G401.6 (cell line): ENCODE data around the gene GPBP1L1.
A peak's percentile ranks its signal among the peaks of the same experiment; 100 is the strongest.
"Not testable (repeated sequence)": the region's sequence is repeated elsewhere in the genome, so short reads cannot be mapped to it uniquely, and the experiment has no call there.

ENCODE experiments used
- FAIRE-seq: peaks from 2 replicates; lab custom pipeline; 2012; peaks lifted over from hg19 to GRCh38; lab: Jason Lieb, UNC

The GPBP1L1 gene, protein sequence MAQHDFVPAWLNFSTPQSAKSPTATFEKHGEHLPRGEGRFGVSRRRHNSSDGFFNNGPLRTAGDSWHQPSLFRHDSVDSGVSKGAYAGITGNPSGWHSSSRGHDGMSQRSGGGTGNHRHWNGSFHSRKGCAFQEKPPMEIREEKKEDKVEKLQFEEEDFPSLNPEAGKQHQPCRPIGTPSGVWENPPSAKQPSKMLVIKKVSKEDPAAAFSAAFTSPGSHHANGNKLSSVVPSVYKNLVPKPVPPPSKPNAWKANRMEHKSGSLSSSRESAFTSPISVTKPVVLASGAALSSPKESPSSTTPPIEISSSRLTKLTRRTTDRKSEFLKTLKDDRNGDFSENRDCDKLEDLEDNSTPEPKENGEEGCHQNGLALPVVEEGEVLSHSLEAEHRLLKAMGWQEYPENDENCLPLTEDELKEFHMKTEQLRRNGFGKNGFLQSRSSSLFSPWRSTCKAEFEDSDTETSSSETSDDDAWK

GRCh38 chr1:45686288-45687013, at the start of gene GPBP1L1:
Gene GPBP1L1, minus strand, starts transcription at chr1:45686533. Its CDS starts 27,446 bp downstream, at chr1:45659087.
- FAIRE-seq = peak; percentile 79

- no peak for FAIRE-seq
These were observed 44.5 kb upstream of the GPBP1L1 start for GRCh38 chr1:45730780-45731319.

GRCh38 chr1:45730075-45730779, 43.9 kb upstream of the GPBP1L1 start:
- FAIRE-seq = no peak

DNA sequence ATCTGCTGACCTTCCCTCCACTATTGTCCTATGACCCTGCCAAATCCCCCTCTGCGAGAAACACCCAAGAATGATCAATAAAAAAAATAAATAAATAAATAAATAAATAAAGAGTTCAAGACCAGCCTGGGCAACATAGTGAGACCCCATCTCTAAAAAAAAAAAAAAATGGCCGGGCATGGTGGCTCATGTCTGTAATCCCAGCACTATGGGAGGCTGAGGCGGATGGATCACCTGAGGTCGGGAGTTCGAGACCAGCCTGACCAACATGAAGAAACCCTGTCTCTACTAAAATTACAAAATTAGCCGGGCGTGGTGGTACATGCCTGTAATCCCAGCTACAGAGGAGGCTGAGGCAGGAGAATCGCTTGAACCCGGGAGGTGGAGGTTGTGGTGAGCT, 39.7 kb upstream of the GPBP1L1 start:
- not testable (repeated sequence) for FAIRE-seq

GRCh38 chr1:45723248-45723930, 37.1 kb upstream of the GPBP1L1 start:
- peak; percentile 79 for FAIRE-seq

GRCh38 chr1:45722809-45723208, 36.5 kb upstream of the GPBP1L1 start:
- no peak for FAIRE-seq

DNA sequence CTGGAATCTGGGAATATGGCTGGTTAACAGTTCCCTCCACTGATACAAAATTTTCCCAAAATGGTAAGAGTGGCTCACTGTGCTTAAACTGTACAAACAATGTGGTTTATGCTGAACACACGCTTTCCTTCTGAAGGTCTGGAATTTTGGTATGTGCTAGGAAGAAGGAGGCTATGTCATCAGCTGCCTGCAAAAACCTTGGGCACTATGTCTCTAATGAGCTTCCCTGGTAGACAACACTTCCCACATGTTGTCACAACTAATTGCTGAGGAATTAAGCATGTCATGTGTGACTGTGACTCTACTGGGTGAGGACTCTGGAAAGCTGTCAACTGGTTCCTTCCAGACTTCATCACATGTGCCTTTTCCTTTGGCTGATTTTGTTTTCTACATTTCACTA, 34.9 kb upstream of the GPBP1L1 start:
- FAIRE-seq = no peak

GRCh38 chr1:45718289-45718688, 32.0 kb upstream of the GPBP1L1 start:
- FAIRE-seq = no peak

GRCh38 chr1:45717386-45717785, 31.1 kb upstream of the GPBP1L1 start:
- FAIRE-seq = not testable (repeated sequence)

- peak; percentile 3 for FAIRE-seq
These were observed 30.4 kb upstream of the GPBP1L1 start for GRCh38 chr1:45716700-45717099.

DNA sequence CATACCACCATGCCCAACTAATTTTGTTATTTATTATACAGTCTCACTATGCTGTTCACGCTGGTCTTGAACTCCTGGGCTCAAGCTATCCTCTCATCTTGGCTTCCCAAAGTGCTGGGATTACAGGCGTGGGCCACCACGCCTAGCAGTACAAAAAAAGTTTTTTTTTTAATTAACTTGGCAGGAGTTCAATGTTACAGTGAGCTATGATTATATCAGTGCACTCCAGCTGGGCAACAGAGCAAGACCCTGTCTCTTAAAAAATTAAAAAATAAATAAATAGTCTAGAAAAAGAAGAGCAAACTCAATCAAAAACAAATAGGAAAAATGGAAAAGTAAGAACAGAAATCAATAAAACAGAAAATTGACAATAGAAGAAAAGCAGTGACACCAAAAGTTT, 27.4 kb upstream of the GPBP1L1 start:
- FAIRE-seq = no peak

GRCh38 chr1:45704637-45705036, 18.3 kb upstream of the GPBP1L1 start:
- FAIRE-seq = no peak

- FAIRE-seq = no peak
These were observed 8.5 kb upstream of the GPBP1L1 start for GRCh38 chr1:45694823-45695222.

GRCh38 chr1:45693811-45694210, 7.5 kb upstream of the GPBP1L1 start:
- FAIRE-seq = not testable (repeated sequence)

DNA sequence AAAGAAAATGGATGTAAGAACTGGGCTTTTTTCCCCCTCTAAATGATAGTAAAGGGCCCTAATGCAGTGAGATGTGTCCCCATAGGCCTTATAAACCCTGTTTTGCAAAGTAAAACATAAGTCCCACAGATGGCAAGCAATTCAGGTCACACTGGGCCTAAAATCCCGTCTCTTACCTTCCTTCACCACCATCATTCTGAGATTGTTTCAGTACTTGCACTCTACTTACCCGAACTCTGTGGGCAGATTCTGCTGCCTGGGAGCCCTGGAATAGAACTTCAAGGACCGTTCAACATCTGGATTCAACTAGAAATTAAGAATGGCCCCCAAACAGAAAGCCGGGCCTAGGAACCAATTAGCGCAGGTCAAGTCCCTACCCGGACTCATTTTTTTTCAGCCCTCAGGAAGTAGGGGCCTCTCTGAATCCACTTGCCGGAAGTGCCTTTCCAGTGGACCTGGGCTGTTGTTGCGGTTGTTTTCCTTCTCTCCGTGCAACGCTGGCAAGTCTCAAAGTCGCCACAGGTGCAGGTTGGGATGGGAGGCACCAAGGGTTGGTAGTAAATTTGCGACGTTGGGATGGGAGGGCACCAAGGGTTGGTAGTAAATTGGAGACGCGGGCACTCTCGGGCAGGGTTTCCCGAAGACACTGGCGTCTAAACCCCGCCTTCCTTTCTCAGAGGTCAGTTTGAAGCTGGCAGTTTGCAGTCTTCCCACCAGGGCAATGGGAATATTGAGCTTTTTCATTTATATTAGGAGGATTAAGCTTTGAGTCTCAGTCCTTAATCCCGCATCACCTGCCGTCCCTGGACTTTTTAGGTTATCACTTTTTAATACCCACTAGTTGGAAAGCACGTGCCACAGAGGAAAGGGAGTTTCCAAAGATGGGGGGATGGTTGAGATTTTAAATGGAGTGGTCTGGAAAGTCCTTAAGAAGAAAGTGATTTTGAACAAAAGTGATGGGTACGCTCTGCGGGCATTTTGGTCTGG, 1.7 kb upstream of the GPBP1L1 start, which contains the start of gene TMEM69:
TMEM69 (plus strand) TSS at position 428 of the 987 bp plus-strand sequence. CDS start 2,888 bp downstream, outside the sequence.
- FAIRE-seq = peak; percentile 45

- FAIRE-seq = peak; percentile 97
These were observed 851 bp upstream of the GPBP1L1 start for GRCh38 chr1:45687014-45687753.

DNA sequence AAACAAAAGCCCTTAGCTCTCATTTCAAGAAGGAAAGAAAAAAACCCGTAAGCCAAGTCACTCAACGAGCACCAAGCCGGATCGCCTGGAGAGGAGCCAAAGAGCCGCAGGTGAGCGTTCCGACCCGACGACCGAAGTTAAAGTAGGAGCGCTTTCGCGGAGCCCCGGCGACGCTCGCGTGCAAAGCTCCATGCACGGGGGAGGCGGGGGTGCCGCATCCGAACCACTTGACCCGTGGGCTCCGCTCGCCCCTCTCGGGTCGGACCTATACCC, 382 bp downstream of the GPBP1L1 start:
- no peak for FAIRE-seq

DNA sequence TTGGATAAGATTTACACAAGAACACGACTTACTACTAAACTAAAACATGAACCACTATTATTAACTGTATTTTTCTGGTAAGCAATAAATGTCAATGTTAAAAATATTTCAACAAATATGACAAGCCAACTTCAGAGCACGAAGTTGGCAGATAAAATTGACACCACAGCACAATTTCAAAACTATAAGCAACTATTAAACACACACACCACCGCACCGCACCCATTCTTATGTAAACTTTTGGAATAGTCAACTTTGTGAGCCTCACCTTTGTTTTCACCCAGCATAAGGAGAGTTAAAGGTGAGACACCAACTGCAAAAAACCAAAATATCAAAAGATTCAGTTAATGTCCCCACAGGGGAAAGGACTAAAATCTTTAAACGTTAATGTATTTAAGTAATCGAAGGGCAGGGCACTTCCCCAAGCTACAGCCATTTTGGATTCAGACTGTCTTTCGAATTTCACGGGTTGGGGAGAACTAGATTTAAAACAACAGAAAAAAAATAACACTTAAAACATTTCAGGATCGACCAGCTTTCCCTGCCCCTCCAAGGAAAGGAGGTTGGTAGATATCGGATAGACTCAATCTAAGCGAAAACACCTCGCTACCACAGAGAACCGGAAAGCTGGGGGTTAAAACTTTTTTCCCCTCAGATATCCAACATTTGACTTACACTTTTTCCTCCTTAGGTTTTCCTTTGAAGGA, 872 bp downstream of the GPBP1L1 start:
- FAIRE-seq = no peak

DNA sequence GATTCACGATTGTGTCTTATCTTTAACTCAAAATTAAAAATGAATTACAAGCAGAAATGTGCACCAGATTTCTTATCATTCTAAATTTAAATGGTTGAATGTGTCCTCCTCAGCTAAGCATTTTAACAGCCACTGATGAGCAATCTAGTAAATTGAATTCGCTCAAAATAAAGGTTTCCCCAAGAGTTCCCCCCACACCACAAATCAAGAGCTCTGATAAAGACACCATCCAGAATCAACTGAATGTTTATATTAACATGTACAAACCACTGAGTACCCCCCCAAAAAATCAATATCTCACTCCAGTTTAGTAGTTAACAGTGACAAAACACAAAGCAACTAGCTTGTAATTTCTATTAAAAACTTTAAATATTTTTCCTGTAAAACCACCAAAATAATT, 1.9 kb downstream of the GPBP1L1 start:
- no peak for FAIRE-seq
